GM12873 (cell line): Measurements from ENCODE around the gene FAM229B.

Source experiments
- TF ChIP-seq, protein P1 (sequence below): IDR thresholded peaks from 2 replicates; pipeline ENCODE4 v1.5.1; 2012; ENCODE audit warnings: low read depth, mild to moderate bottlenecking, moderate library complexity, low read length, control low read depth; ENCODE audit not compliant: insufficient read depth; ENCODE audit errors: missing control alignments

Gene FAM229B, protein sequence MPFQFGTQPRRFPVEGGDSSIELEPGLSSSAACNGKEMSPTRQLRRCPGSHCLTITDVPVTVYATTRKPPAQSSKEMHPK

GRCh38 chr6:112087136-112087911 is at the start of gene FAM229B, which contains the start of gene TUBE1:
Gene FAM229B (plus strand): TSS chr6:112087591. CDS start chr6:112099284, 11,693 bp downstream.
Gene TUBE1 (minus strand): TSS chr6:112087482. CDS start chr6:112087434, 48 bp downstream.
- TF ChIP-seq, protein P1, sequence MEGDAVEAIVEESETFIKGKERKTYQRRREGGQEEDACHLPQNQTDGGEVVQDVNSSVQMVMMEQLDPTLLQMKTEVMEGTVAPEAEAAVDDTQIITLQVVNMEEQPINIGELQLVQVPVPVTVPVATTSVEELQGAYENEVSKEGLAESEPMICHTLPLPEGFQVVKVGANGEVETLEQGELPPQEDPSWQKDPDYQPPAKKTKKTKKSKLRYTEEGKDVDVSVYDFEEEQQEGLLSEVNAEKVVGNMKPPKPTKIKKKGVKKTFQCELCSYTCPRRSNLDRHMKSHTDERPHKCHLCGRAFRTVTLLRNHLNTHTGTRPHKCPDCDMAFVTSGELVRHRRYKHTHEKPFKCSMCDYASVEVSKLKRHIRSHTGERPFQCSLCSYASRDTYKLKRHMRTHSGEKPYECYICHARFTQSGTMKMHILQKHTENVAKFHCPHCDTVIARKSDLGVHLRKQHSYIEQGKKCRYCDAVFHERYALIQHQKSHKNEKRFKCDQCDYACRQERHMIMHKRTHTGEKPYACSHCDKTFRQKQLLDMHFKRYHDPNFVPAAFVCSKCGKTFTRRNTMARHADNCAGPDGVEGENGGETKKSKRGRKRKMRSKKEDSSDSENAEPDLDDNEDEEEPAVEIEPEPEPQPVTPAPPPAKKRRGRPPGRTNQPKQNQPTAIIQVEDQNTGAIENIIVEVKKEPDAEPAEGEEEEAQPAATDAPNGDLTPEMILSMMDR, result peak; percentile 8

- TF ChIP-seq, protein P1, result no peak
These were observed 49.6 kb upstream of the FAM229B start for GRCh38 chr6:112037783-112038216.

DNA sequence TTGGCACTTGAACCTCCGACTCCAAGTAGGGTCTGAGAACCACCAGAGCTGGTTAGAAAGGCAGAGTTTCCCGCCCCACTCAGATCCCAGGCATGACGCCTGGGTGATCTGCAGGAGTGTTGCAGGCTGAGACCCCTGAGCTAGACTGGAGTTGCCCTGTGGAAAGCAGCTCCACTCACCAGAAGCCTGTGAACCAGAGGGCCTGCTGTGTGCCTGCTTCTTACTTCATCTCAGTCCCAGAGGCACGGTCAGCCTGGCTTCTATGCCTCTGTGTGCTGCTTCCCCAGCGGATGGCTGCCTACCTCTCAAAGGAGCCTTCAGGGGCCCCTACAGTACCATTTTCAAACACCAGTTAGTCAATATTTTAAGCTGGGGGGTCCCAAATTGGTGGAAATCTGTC is 49.1 kb upstream of the FAM229B start:
- TF ChIP-seq, protein P1, result no peak

DNA sequence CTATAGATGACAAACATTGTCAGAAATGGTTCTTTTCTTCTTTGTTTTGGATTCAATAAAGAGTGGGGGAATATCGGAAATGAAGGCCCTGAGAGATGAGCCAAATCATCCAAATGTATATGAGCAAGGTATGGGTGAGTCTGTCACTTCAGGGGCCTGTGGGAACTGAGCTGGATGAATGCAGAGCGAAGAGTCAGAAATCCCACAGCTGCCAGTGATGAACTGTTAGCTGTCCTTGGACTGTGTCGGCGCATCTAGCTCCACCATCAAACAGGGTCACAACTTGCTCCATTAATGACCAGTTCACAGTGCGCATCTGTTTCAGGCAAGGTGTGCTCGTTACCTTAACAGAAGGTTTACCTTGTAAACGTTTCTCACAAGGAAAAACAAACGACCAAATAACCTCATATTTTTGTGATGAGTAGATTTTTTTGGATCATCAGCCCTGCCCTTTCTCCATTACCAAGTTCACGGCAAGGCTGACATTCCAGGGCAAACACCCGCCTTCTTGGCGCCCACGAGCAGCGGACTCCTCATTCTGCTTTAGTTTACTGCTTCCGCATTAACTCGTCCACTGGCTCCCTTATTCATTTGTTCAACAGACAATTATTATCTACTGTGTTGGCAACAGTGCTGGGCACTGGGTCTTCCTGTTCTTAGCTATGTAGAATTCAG is 48.5 kb upstream of the FAM229B start:
- TF ChIP-seq, protein P1, result no peak

- TF ChIP-seq, protein P1, result no peak
These were observed 48.0 kb upstream of the FAM229B start for GRCh38 chr6:112039431-112039770.

DNA sequence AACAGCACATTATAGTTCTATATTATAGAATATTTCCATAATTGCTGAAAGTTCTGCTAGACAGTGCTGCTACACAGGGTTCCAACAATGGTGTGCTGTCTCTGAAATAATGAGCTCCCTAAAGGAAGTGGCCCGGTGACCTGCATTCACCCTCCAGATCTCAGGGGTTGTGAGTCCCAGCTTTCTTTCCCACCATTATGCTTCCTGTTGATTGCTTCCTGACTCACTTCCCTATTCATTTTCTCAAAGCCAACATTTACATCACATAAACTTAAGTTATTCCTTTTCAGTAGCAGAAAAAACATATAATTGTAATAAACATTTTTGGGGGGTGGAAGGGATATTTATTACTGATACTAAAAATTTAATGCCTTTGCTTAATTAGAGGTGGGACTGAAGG is 46.4 kb upstream of the FAM229B start:
- TF ChIP-seq, protein P1, result no peak

GRCh38 chr6:112041535-112041934 is 45.9 kb upstream of the FAM229B start:
- TF ChIP-seq, protein P1, result no peak
